SK-N-SH (cell line): Measurements from ENCODE around the gene GZMB. TPM values are rescaled to one million over a fixed set of nuclear protein-coding genes. Genes with fewer than 3 reads are reported as not detected.

Experiments used
- CTCF ChIA-PET: fragments of 300-600, 350-600 bp; formaldehyde crosslinking; extraction: SDS; loops from one replicate; lab custom pipeline; 2021; lab: Yijun Ruan, JAX
- POLR2A ChIA-PET: fragments of 350-600 bp; sonication (Branson Sonifier 250); formaldehyde crosslinking; extraction: SDS; loops from one replicate; lab custom pipeline; 2020; ENCODE audit warnings: antibody characterized with exemption, inconsistent platforms; lab: Yijun Ruan, JAX
- DNase-seq: peaks from one replicate; pipeline ENCODE4 v3.0.0; 2012
- H2AFZ ChIP-seq: fragments of 200-600 bp; sonication (generic); 2 replicates; pipeline ENCODE4 v1.8.1; 2016; ENCODE audit warnings: antibody characterized with exemption, mild to moderate bottlenecking, low read depth
- H3F3A ChIP-seq: fragments of 200-600 bp; sonication (generic); replicated peaks from 2 replicates; pipeline ENCODE3; 2016; ENCODE audit warnings: antibody characterized with exemption, mild to moderate bottlenecking; ENCODE audit not compliant: insufficient read depth
- H3K27ac ChIP-seq, 2 experiments: fragments of 200-500 bp in 1 of 2; fragments of 200-600 bp in 1 of 2; sonication (Bioruptor generic) in 1 of 2; sonication (generic), shearing (Covaris generic) in 1 of 2; 2 replicates each; pipeline versions ENCODE4 v1.5.1 to v1.6.1; 2014 to 2016; ENCODE audit warnings: low read depth in 2 of 2, inconsistent platforms in 1 of 2, low read length in 1 of 2, mild to moderate bottlenecking in 1 of 2, mixed read lengths in 1 of 2
- H3K27me3 ChIP-seq: fragments of 200-600 bp; sonication (generic), shearing (Covaris generic); 2 replicates; pipeline ENCODE4 v1.6.1; 2016; ENCODE audit warnings: mixed run types; ENCODE audit not compliant: insufficient read depth
- H3K36me3 ChIP-seq, 2 experiments: fragments of 200-500 bp in 1 of 2; fragments of 200-600 bp in 1 of 2; sonication (Bioruptor generic) in 1 of 2; sonication (generic) in 1 of 2; replicated peaks in 1 of 2; 2 replicates each; pipeline versions ENCODE3 to v1.5.1; 2014 to 2016; ENCODE audit warnings: low read length in 1 of 2, mild to moderate bottlenecking in 1 of 2; ENCODE audit not compliant: insufficient read depth in 2 of 2, control insufficient read depth in 1 of 2
- H3K4me1 ChIP-seq, 2 experiments: fragments of 200-500 bp in 1 of 2; fragments of 200-600 bp in 1 of 2; sonication (Bioruptor generic) in 1 of 2; sonication (generic), shearing (Covaris generic) in 1 of 2; 2 replicates each; pipeline versions ENCODE4 v1.5.1 to v1.6.1; 2014 to 2016; ENCODE audit warnings: low read depth in 1 of 2, low read length in 1 of 2, mixed run types in 1 of 2; ENCODE audit not compliant: insufficient read depth in 2 of 2, control insufficient read depth in 1 of 2
- H3K4me2 ChIP-seq: fragments of 200-600 bp; sonication (generic), shearing (Covaris generic); 2 replicates; pipeline ENCODE4 v1.6.1; 2017; ENCODE audit warnings: mixed run types
- H3K4me3 ChIP-seq, 2 experiments: fragments of 200-500 bp in 1 of 2; fragments of 200-600 bp in 1 of 2; sonication (Bioruptor generic) in 1 of 2; sonication (generic), shearing (Covaris generic) in 1 of 2; 2 replicates each; pipeline versions ENCODE4 v1.5.1 to v1.8.1; 2014 to 2016; ENCODE audit warnings: low read depth in 2 of 2, inconsistent platforms in 1 of 2, low read length in 1 of 2, mild to moderate bottlenecking in 1 of 2, mixed read lengths in 1 of 2, moderate library complexity in 1 of 2
- H3K79me2 ChIP-seq: fragments of 200-600 bp; sonication (generic); 2 replicates; pipeline ENCODE4 v1.8.1; 2017; ENCODE audit warnings: mild to moderate bottlenecking; ENCODE audit not compliant: insufficient read depth
- H3K9ac ChIP-seq: fragments of 200-600 bp; sonication (generic); 2 replicates; pipeline ENCODE4 v1.6.1; 2017; ENCODE audit warnings: mixed run types
- H3K9me2 ChIP-seq: fragments of 200-600 bp; sonication (generic); 2 replicates; pipeline ENCODE4 v1.6.1; 2017; ENCODE audit warnings: mixed run types
- H3K9me3 ChIP-seq: fragments of 200-600 bp; sonication (generic); 2 replicates; pipeline ENCODE4 v1.6.1; 2017; ENCODE audit warnings: mixed run types, mild to moderate bottlenecking, moderate library complexity
- H4K20me1 ChIP-seq: fragments of 200-600 bp; sonication (generic); 2 replicates; pipeline ENCODE4 v1.6.1; 2017; ENCODE audit warnings: mild to moderate bottlenecking, mixed run types; ENCODE audit not compliant: insufficient read depth
- ELF1 ChIP-seq: IDR thresholded peaks from 2 replicates; pipeline ENCODE4 v1.4.0; 2012
- FOXM1 ChIP-seq: IDR thresholded peaks from 2 replicates; pipeline ENCODE4 v1.4.0; 2012; ENCODE audit warnings: low read depth, mild to moderate bottlenecking
- IRF3 ChIP-seq: fragments of 150-350 bp; IDR thresholded peaks from 2 replicates; pipeline ENCODE4 v1.6.1; 2016; ENCODE audit warnings: mild to moderate bottlenecking, low read depth, low read length
- MEF2A ChIP-seq: IDR thresholded peaks from 2 replicates; pipeline ENCODE4 v1.4.0; 2012; ENCODE audit warnings: low read depth, borderline replicate concordance
- MXI1 ChIP-seq: IDR thresholded peaks from 2 replicates; pipeline ENCODE4 v1.6.1; 2012; ENCODE audit warnings: mild to moderate bottlenecking, low read depth, low read length, improper control_type of control experiment
- NFIC ChIP-seq: IDR thresholded peaks from 2 replicates; pipeline ENCODE4 v1.4.0; 2012; ENCODE audit warnings: borderline replicate concordance
- PBX3 ChIP-seq: IDR thresholded peaks from 2 replicates; pipeline ENCODE4; 2012
- RCOR1 ChIP-seq: fragments of 150-350 bp; IDR thresholded peaks from 2 replicates; pipeline ENCODE4 v1.6.1; 2017; ENCODE audit warnings: antibody characterized with exemption, low read length
- REST ChIP-seq: IDR thresholded peaks from 2 replicates; pipeline ENCODE4 v1.6.1; 2012; ENCODE audit warnings: mild to moderate bottlenecking, low read depth, low read length, moderate library complexity
- RFX5 ChIP-seq: IDR thresholded peaks from 2 replicates; pipeline ENCODE4 v1.6.1; 2012; ENCODE audit warnings: mild to moderate bottlenecking, improper control_type of control experiment, low read length
- SMC3 ChIP-seq: IDR thresholded peaks from 2 replicates; pipeline ENCODE4 v1.6.1; 2012; ENCODE audit warnings: low read depth, low read length, improper control_type of control experiment
- USF1 ChIP-seq: IDR thresholded peaks from 2 replicates; pipeline ENCODE4 v1.4.0; 2012; ENCODE audit warnings: low read depth, borderline replicate concordance
- USF2 ChIP-seq: fragments of 150-350 bp; IDR thresholded peaks from 2 replicates; pipeline ENCODE4 v1.6.1; 2017; ENCODE audit warnings: antibody characterized with exemption, low read length, low read depth, borderline replicate concordance
- WGBS: methylation state at CpG from one replicate; pipeline ENCODE4 v1.1.6; 2017; ENCODE audit warnings: low lambda C conversion rate; 5-methylcytosine and 5-hydroxymethylcytosine counted together
- polyA plus RNA-seq, 3 experiments: library from polyadenylated mRNA; depleted of rRNA; stranded (reverse); fragments of >200 nt; gene quantifications; 2 replicates each; pipeline ENCODE4 v1.2.3, GENCODE V29; 2012

The GZMB gene
- polyA plus RNA-seq, 1 of the 3 experiments (the other 2 are of a cell fraction): not detected

- Histone ChIP-seq H4K20me1 (no peaks in the 10 kb centered on the region), H3K27me3 (no peaks in the 10 kb centered on the region; the same call in 1 of the 2 replicates), H3F3A (no peaks in the 10 kb centered on the region), H3K9me3 (no peaks in the 10 kb centered on the region), H3K27ac (no peak overlapping the region), H3K9ac (no peak overlapping the region), H3K4me3 (no peak overlapping the region), H3K9me2 (no peaks in the 10 kb centered on the region), H2AFZ (no peak overlapping the region), H3K4me2 (no peak overlapping the region), H3K79me2 (no peaks in the 10 kb centered on the region), H3K36me3 (no peaks in the 10 kb centered on the region), H3K4me1 (no peaks in the 10 kb centered on the region)
- CTCF ChIA-PET: no interaction called here
- 0% methylated on average over 5 of the region's 6 CpGs for WGBS
- POLR2A ChIA-PET: no interaction called here
- TF ChIP-seq USF1 (no peak), RFX5 (no peak), ELF1 (no peak)
- DNase-seq: no peak
These were observed 1.2 kb downstream of the GZMB start for GRCh38 chr14:24632761-24633160.

- H3K36me3 ChIP-seq: no peaks in the 10 kb centered on the region
- no peaks in the 10 kb centered on the region for H3K4me1 ChIP-seq
- H3K9ac ChIP-seq: no peak overlapping the region
- no peaks in the 10 kb centered on the region for H3F3A ChIP-seq
- no peak for DNase-seq
- no peak overlapping the region for H3K27ac ChIP-seq
- POLR2A ChIA-PET: no interaction called here
- CTCF ChIA-PET: no interaction called here
- H3K9me3 ChIP-seq: no peaks in the 10 kb centered on the region
- 0% methylated on average over 3 of the region's 4 CpGs for WGBS
- H4K20me1 ChIP-seq: no peaks in the 10 kb centered on the region
- H3K4me3 ChIP-seq: no peak overlapping the region
- no peak overlapping the region for H2AFZ ChIP-seq
- H3K79me2 ChIP-seq: no peaks in the 10 kb centered on the region
- H3K4me2 ChIP-seq: no peak overlapping the region
- H3K9me2 ChIP-seq: no peaks in the 10 kb centered on the region
- H3K27me3 ChIP-seq: no peaks in the 10 kb centered on the region; the same call in 1 of the 2 replicates
- TF ChIP-seq USF2 (no peak), SMC3 (no peak), RCOR1 (no peak), NFIC (no peak), PBX3 (no peak), MEF2A (no peak), IRF3 (no peak), RFX5 (no peak), FOXM1 (no peak), USF1 (no peak), MXI1 (no peak), REST (no peak)
These were observed 1.7 kb downstream of the GZMB start for GRCh38 chr14:24632336-24632735.
